GM12878 (cell line): ENCODE results near the gene ANK3. TPM values are rescaled to one million over a fixed set of nuclear protein-coding genes. Genes with fewer than 3 reads are reported as not detected.

Experiments
- ATAC-seq: fragments of 200-7000 bp; cut with Tn5 transposase; 3 replicates; pipeline ENCODE4 v1.9.1; 2020; ENCODE audit warnings: mild to moderate bottlenecking, moderate library complexity
- BruUV-seq: library from RNA; stranded (reverse); fragments of 400-500 nt; replicated peaks from 2 replicates; lab custom pipeline; 2021; lab: Mats Ljungman, UMichigan
- CTCF ChIA-PET: fragments of 300-600 bp; sonication (Branson Sonifier 250); formaldehyde crosslinking; extraction: SDS; loops from one replicate; lab custom pipeline; 2021; ENCODE audit warnings: inconsistent platforms; lab: Yijun Ruan, JAX
- POLR2A ChIA-PET: fragments of 350-600 bp; formaldehyde crosslinking; extraction: SDS; loops from one replicate; lab custom pipeline; 2021; ENCODE audit warnings: inconsistent platforms; lab: Charles Lee
- RAD21 ChIA-PET: fragments of 300-600 bp; sonication (Branson Sonifier 250); formaldehyde crosslinking; loops from one replicate; lab custom pipeline; 2023; ENCODE audit warnings: antibody characterized with exemption; ENCODE audit not compliant: unreplicated experiment; lab: Charles Lee
- SMC1A ChIA-PET: fragments of 300-600 bp; sonication (Branson Sonifier 250); formaldehyde crosslinking; loops from one replicate; lab custom pipeline; 2023; ENCODE audit not compliant: unreplicated experiment, uncharacterized antibody; lab: Charles Lee
- DNase-seq: peaks from one replicate; pipeline ENCODE4 v3.0.0-alpha.2; 2011; ENCODE audit warnings: low read depth, low spot score
- FAIRE-seq: peaks from 3 replicates; lab custom pipeline; 2011; peaks lifted over from hg19 to GRCh38; lab: Jason Lieb, UNC
- H2AFZ ChIP-seq: 2 replicates; pipeline ENCODE4 v1.6.0; 2011; ENCODE audit warnings: low read depth, low read length, control low read depth; ENCODE audit not compliant: control insufficient read depth
- H3K27ac ChIP-seq: 2 replicates; pipeline ENCODE4 v1.5.1; 2011; ENCODE audit warnings: control low read depth; ENCODE audit not compliant: control insufficient read depth, insufficient read depth
- H3K27me3 ChIP-seq, 2 experiments: replicated peaks in 1 of 2; 2 replicates each; pipeline versions ENCODE4 v1.6.0 to v1.6.1; 2011; ENCODE audit warnings: low read length in 1 of 2; ENCODE audit not compliant: control insufficient read depth in 2 of 2, insufficient read depth in 2 of 2
- H3K36me3 ChIP-seq, 2 experiments: 2 replicates each; pipeline ENCODE4 v1.5.1; 2011; ENCODE audit warnings: low read length in 1 of 2; ENCODE audit not compliant: control insufficient read depth in 2 of 2, insufficient read depth in 2 of 2
- H3K4me1 ChIP-seq: 2 replicates; pipeline ENCODE4 v1.6.1; 2011; ENCODE audit warnings: mild to moderate bottlenecking, low read length, moderate library complexity, mixed read lengths; ENCODE audit not compliant: control insufficient read depth, insufficient read depth
- H3K4me2 ChIP-seq: 2 replicates; pipeline ENCODE4 v1.6.0; 2011; ENCODE audit warnings: control low read depth; ENCODE audit not compliant: control insufficient read depth, insufficient read depth
- H3K4me3 ChIP-seq: fragments of 200-600 bp; sonication (generic); 2 replicates; pipeline ENCODE4 v1.5.1; 2016
- H3K79me2 ChIP-seq: 2 replicates; pipeline ENCODE4 v1.6.0; 2011; ENCODE audit warnings: low read length; ENCODE audit not compliant: control insufficient read depth, insufficient read depth
- H3K9ac ChIP-seq: 2 replicates; pipeline ENCODE4 v1.8.0; 2011; ENCODE audit warnings: low read length, control low read depth, mixed read lengths; ENCODE audit not compliant: control insufficient read depth, insufficient read depth
- H3K9me3 ChIP-seq: replicated peaks from 3 replicates; pipeline ENCODE4 v1.5.1; 2011; ENCODE audit warnings: mild to moderate bottlenecking, low read length; ENCODE audit not compliant: control insufficient read depth, insufficient read depth
- H4K20me1 ChIP-seq: 2 replicates; pipeline ENCODE4 v1.6.0; 2011; ENCODE audit not compliant: control insufficient read depth, insufficient read depth
- CBX5 ChIP-seq: sonication (generic); IDR thresholded peaks from 2 replicates; pipeline ENCODE4 v1.6.1; 2016; ENCODE audit warnings: low read depth, moderate library complexity, mild to moderate bottlenecking, inconsistent platforms
- CHD2 ChIP-seq: IDR thresholded peaks from 2 replicates; pipeline ENCODE4 v1.6.1; 2011; ENCODE audit warnings: low read depth, low read length, improper control_type of control experiment, borderline replicate concordance
- KAT2A ChIP-seq: conservative IDR thresholded peaks from 2 replicates; pipeline ENCODE4 v1.6.1; 2011; ENCODE audit warnings: low read depth, low read length; ENCODE audit not compliant: control insufficient read depth
- NR2C1 ChIP-seq: fragments of 450-650 bp; IDR thresholded peaks from 2 replicates; pipeline ENCODE4 v1.6.1; 2017; ENCODE audit warnings: antibody characterized with exemption, mild to moderate bottlenecking, moderate library complexity
- NR2F1 ChIP-seq: fragments of 450-650 bp; conservative IDR thresholded peaks from 2 replicates; pipeline ENCODE4 v1.6.1; 2017; ENCODE audit warnings: mild to moderate bottlenecking
- PAX8 ChIP-seq: fragments of 450-650 bp; IDR thresholded peaks from 2 replicates; pipeline ENCODE4 v1.6.1; 2017; ENCODE audit warnings: mild to moderate bottlenecking, moderate library complexity
- POLR2AphosphoS5 ChIP-seq: IDR thresholded peaks from 2 replicates; pipeline ENCODE4 v1.6.1; 2011; ENCODE audit warnings: mild to moderate bottlenecking, low read length, inconsistent platforms
- POU2F2 ChIP-seq: IDR thresholded peaks from 3 replicates; pipeline ENCODE4 v1.6.1; 2011; ENCODE audit warnings: low read depth, mild to moderate bottlenecking, low read length, borderline replicate concordance
- RFX5 ChIP-seq: IDR thresholded peaks from 2 replicates; pipeline ENCODE4 v1.6.1; 2011; ENCODE audit warnings: low read depth, low read length, improper control_type of control experiment
- SMAD5 ChIP-seq: IDR thresholded peaks from 2 replicates; pipeline ENCODE4 v1.6.1; 2016; ENCODE audit warnings: antibody characterized with exemption, low read depth
- TBL1XR1 ChIP-seq: IDR thresholded peaks from 2 replicates; pipeline ENCODE4 v1.6.1; 2012; ENCODE audit warnings: low read depth, low read length, improper control_type of control experiment
- USF2 ChIP-seq: IDR thresholded peaks from 2 replicates; pipeline ENCODE4 v1.6.1; 2011; ENCODE audit warnings: low read depth, low read length, improper control_type of control experiment, borderline replicate concordance
- ZNF687 ChIP-seq: fragments of 450-650 bp; IDR thresholded peaks from 2 replicates; pipeline ENCODE4 v1.6.1; 2017; ENCODE audit warnings: mild to moderate bottlenecking, moderate library complexity
- ZSCAN29 ChIP-seq: fragments of 450-650 bp; IDR thresholded peaks from 2 replicates; pipeline ENCODE4 v1.6.1; 2017; ENCODE audit warnings: mild to moderate bottlenecking, moderate library complexity
- WGBS: methylation state at CpG from one replicate; pipeline ENCODE4 v1.1.6; 2016; ENCODE audit warnings: low lambda C conversion rate; ENCODE audit not compliant: insufficient replicate concordance, insufficient coverage; ENCODE audit errors: missing lambda C conversion rate; 5-methylcytosine and 5-hydroxymethylcytosine counted together
- in situ Hi-C: fragments of 300-500 bp; cut with MboI; formaldehyde crosslinking; loops from 9 replicates; pipeline ENCODE4 v1.14.3; 2018; ENCODE audit warnings: mixed read lengths
- intact Hi-C: fragments of 100-400 bp; cut with micrococcal nuclease; formaldehyde crosslinking; loops from one replicate; pipeline ENCODE4 v1.14.2; 2022; ENCODE audit not compliant: unreplicated experiment
- polyA plus RNA-seq, 11 experiments: library from polyadenylated mRNA; depleted of rRNA in 4 of 11; unstranded in 6 of 11; stranded (reverse) in 5 of 11; fragments of >200 nt; fragmentation: Nextera tagmentation in 4 of 11; fragmentation: Illumina TruSeq in 1 of 11; extraction: Ambion mirVana in 4 of 11; extraction: Trizol in 1 of 11; gene quantifications; 1 replicate in 1 of 11; 2 replicates in 10 of 11; pipeline versions ENCODE4 v1.2.1 to v1.2.3, GENCODE V29; 2011 to 2016; ENCODE audit warnings: inconsistent platforms in 2 of 11, missing spikeins in 2 of 11, low read depth in 1 of 11
- total RNA-seq, 4 experiments: library from RNA; depleted of rRNA in 3 of 4; stranded (reverse); fragments of >200 nt in 3 of 4; fragmentation: Illumina TruSeq in 1 of 4; extraction: Trizol in 1 of 4; gene quantifications; 2 replicates each; pipeline versions ENCODE4 v1.2.1 to v1.2.3, GENCODE V29; 2013 to 2021
- TF ChIP-seq, protein P1 (sequence below): fragments of 150-350 bp; IDR thresholded peaks from 2 replicates; pipeline ENCODE4 v1.6.1; 2016; ENCODE audit warnings: low read depth, low read length

Gene ANK3
- total and polyA plus RNA-seq, 10 of the 15 experiments (the other 5 are each of a cell fraction or from before 2014, with no cell fraction given): 0.06 to 0.82 (median 0.20) TPM; not detected in 2

DNA sequence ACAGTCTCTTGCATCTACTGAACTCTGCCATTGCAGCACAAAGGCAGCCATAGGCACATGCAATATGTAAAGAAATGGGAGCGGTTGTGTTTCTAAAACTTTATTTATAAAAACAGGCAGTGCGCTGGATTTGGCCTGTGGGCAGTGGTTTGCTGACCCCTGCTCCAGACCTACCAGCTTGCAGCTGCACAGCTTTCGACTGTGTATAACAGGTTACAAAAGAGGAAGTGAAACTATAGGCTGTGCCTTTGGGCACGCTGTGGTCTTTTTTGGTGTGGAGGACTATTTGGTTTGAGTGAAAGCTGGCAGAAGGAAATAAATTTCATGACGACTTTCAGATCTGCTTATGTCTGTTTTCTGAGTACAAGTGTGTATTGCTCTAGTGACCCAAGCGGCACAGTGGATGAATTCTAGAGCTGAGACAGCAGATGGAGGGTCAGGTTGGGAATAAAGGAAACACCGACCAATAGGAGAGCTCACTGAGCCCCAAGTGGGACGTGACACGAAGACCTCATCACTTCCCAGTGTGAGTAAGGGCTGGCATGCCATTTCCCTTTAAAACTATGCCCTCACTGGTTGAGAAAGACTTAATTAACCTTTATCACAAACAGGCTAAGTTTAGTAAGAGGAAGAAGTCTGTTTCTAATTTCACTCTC lies 152.7 kb downstream of the ANK3 start:
- FAIRE-seq (peak; percentile 57), DNase-seq (peak; percentile 95), ATAC-seq (peak; percentile 92)
- H3K27ac ChIP-seq: peak overlapping the region; percentile 65
- WGBS: 4% methylated on average over 9 of the region's 9 CpGs
- intact Hi-C loops: loop anchor here (2.0 to 10.0 kb wide), 5 partner anchors 100 to 538 kb away; partner anchors contain the start of genes CCDC6 and CDK1
- H3K9me3 ChIP-seq: no peaks in the 10 kb centered on the region
- ChIA-PET CTCF (interaction anchor here (0.8 to 4.0 kb wide), 18 partner anchors 12 to 409 kb away, joined by 3 to 57 read pairs (median 8); no protein-coding TSS in a partner anchor), RAD21 (interaction anchor here (1.0 to 3.5 kb wide), 10 partner anchors 22 to 372 kb away, joined by 3 to 44 read pairs (median 6); no protein-coding TSS in a partner anchor), SMC1A (interaction anchor here (1.1 to 4.4 kb wide), 14 partner anchors 12 to 412 kb away, joined by 3 to 40 read pairs (median 10); no protein-coding TSS in a partner anchor), POLR2A (interaction anchor here (0.6 kb wide), 1 partner anchor 245 kb away, joined by 4 read pairs; no protein-coding TSS in a partner anchor)
- no TSS peak for BruUV-seq
- peak overlapping the region; percentile 96 for H3K4me2 ChIP-seq
- peak overlapping the region; percentile 41; the same call in 1 of the 2 replicates for H3K9ac ChIP-seq
- no peak overlapping the region; the same call in 1 of the 2 replicates for H3K4me3 ChIP-seq
- peak overlapping the region; percentile 79 for H2AFZ ChIP-seq
- in situ Hi-C loops: loop anchor here (5.0 kb wide), 1 partner anchor 195 kb away; no protein-coding TSS in a partner anchor
- H4K20me1 ChIP-seq: no peaks in the 10 kb centered on the region
- H3K27me3 ChIP-seq: no peaks in the 10 kb centered on the region
- H3K36me3 ChIP-seq: no peaks in the 10 kb centered on the region
- no peaks in the 10 kb centered on the region for H3K79me2 ChIP-seq
- H3K4me1 ChIP-seq: peaks cover 16% of the 10 kb centered on the region
- TF ChIP-seq CHD2 (peak; percentile 65; the same call in 1 of the 2 replicates), PAX8 (no peak), NR2F1 (peak; percentile 99), SMAD5 (no peak), KAT2A (no peak), NR2C1 (peak; percentile 60), ZNF687 (no peak; the same call in none of the 2 replicates), POLR2AphosphoS5 (no peak), CBX5 (peak; percentile 64; the same call in 1 of the 2 replicates), ZSCAN29 (peak; percentile 69; the same call in 1 of the 2 replicates), POU2F2 (peak; percentile 82; the same call in 2 of the 3 replicates), RFX5 (no peak), USF2 (no peak), TBL1XR1 (peak; percentile 96)
- TF ChIP-seq, protein P1, sequence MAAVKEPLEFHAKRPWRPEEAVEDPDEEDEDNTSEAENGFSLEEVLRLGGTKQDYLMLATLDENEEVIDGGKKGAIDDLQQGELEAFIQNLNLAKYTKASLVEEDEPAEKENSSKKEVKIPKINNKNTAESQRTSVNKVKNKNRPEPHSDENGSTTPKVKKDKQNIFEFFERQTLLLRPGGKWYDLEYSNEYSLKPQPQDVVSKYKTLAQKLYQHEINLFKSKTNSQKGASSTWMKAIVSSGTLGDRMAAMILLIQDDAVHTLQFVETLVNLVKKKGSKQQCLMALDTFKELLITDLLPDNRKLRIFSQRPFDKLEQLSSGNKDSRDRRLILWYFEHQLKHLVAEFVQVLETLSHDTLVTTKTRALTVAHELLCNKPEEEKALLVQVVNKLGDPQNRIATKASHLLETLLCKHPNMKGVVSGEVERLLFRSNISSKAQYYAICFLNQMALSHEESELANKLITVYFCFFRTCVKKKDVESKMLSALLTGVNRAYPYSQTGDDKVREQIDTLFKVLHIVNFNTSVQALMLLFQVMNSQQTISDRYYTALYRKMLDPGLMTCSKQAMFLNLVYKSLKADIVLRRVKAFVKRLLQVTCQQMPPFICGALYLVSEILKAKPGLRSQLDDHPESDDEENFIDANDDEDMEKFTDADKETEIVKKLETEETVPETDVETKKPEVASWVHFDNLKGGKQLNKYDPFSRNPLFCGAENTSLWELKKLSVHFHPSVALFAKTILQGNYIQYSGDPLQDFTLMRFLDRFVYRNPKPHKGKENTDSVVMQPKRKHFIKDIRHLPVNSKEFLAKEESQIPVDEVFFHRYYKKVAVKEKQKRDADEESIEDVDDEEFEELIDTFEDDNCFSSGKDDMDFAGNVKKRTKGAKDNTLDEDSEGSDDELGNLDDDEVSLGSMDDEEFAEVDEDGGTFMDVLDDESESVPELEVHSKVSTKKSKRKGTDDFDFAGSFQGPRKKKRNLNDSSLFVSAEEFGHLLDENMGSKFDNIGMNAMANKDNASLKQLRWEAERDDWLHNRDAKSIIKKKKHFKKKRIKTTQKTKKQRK: no peak
